OCI-LY1 (cell line): ENCODE data around the gene ADORA2A.

Experiments
- CTCF ChIP-seq: fragments of 200-600 bp; sonication (generic), shearing (Covaris generic); IDR thresholded peaks from 2 replicates; pipeline ENCODE4 v1.5.1; 2017; ENCODE audit warnings: mild to moderate bottlenecking, antibody characterized with exemption, low read length, moderate library complexity, mixed read lengths
- EZH2 ChIP-seq: fragments of 200-600 bp; sonication (generic), shearing (Covaris generic); IDR thresholded peaks from 2 replicates; pipeline ENCODE4 v1.8.0; 2017; ENCODE audit warnings: borderline replicate concordance, mixed run types, mild to moderate bottlenecking, antibody characterized with exemption, low read length, moderate library complexity, mixed read lengths

- no peak for TF ChIP-seq CTCF
- no peak for TF ChIP-seq EZH2
Observed at GRCh38 chr22:24416095-24416494, 11.3 kb upstream of the ADORA2A start.
